Measurements from ENCODE around the gene NOTUM.
"Not testable (repeated sequence)": the region's sequence is repeated elsewhere in the genome, so short reads cannot be mapped to it uniquely, and the experiment has no call there.

The NOTUM gene

GRCh38 chr17:81920612-81921536 lies 40.1 kb downstream of the NOTUM start:
- Histone ChIP-seq H3K9me3 (ENCODE audit: low read length) (no peaks in the 10 kb centered on the region), H3K4me1 (ENCODE audit: insufficient read depth, low read length) (peaks cover 23% of the 10 kb centered on the region), H3K4me3 (ENCODE audit: low read length) (no peak overlapping the region), H3K36me3 (ENCODE audit: insufficient read depth, low read length) (peaks cover 17% of the 10 kb centered on the region), H3K27me3 (ENCODE audit: insufficient read depth, low read length) (no peaks in the 10 kb centered on the region), H2AFZ (ENCODE audit: low read depth, low read length) (no peak overlapping the region)

GRCh38 chr17:81918832-81919545 lies 42.0 kb downstream of the NOTUM start:
- Histone ChIP-seq H3K9me3 (ENCODE audit: low read length) (no peaks in the 10 kb centered on the region), H3K4me3 (ENCODE audit: low read length) (no peak overlapping the region), H3K27me3 (ENCODE audit: insufficient read depth, low read length) (no peaks in the 10 kb centered on the region), H3K4me1 (ENCODE audit: insufficient read depth, low read length) (peaks cover 13% of the 10 kb centered on the region), H3K36me3 (ENCODE audit: insufficient read depth, low read length) (peaks cover 34% of the 10 kb centered on the region), H2AFZ (ENCODE audit: low read depth, low read length) (no peak overlapping the region)

DNA sequence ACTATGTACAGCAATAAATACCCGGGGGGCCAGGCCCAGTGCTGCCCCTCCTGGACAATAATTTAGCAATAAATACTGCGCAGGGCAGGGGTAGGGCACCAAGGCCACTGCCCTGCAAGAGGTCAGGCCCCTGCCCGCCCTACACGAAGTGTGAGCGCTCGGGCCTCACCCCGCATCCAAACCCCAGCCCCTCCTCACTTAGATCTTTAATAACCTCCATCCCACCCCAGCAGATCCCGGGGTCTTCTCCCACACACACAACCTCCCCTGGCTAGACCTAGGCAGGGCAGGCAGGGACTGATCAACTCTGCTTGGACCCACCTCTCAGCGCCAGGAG lies 42.7 kb downstream of the NOTUM start:
- H3K9me3 ChIP-seq (ENCODE audit: low read length); H2AFZ ChIP-seq (ENCODE audit: low read depth, low read length); H3K27me3 ChIP-seq (ENCODE audit: insufficient read depth, low read length): not testable (repeated sequence)
- H3K4me3 ChIP-seq (ENCODE audit: low read length): peak overlapping the region; percentile 66
- H3K4me1 ChIP-seq (ENCODE audit: insufficient read depth, low read length): peaks cover 13% of the 10 kb centered on the region
- peaks cover 41% of the 10 kb centered on the region for H3K36me3 ChIP-seq (ENCODE audit: insufficient read depth, low read length)

- Histone ChIP-seq H3K4me3 (ENCODE audit: low read length) (peak within 1 kb of the TSS; percentile 66), H3K36me3 (ENCODE audit: insufficient read depth, low read length) (peaks cover 44% of the 10 kb centered on the region), H3K27me3 (ENCODE audit: insufficient read depth, low read length) (no peaks in the 10 kb centered on the region), H3K4me1 (ENCODE audit: insufficient read depth, low read length) (peaks cover 13% of the 10 kb centered on the region), H2AFZ (ENCODE audit: low read depth, low read length) (no peak within 1 kb of the TSS), H3K9me3 (ENCODE audit: low read length) (no peaks in the 10 kb centered on the region)
These were observed 43.2 kb downstream of the NOTUM start, which contains the start of gene SIRT7 for GRCh38 chr17:81917565-81918332. Gene SIRT7 (minus strand): TSS chr17:81918176. CDS start chr17:81918131, 45 bp downstream.

DNA sequence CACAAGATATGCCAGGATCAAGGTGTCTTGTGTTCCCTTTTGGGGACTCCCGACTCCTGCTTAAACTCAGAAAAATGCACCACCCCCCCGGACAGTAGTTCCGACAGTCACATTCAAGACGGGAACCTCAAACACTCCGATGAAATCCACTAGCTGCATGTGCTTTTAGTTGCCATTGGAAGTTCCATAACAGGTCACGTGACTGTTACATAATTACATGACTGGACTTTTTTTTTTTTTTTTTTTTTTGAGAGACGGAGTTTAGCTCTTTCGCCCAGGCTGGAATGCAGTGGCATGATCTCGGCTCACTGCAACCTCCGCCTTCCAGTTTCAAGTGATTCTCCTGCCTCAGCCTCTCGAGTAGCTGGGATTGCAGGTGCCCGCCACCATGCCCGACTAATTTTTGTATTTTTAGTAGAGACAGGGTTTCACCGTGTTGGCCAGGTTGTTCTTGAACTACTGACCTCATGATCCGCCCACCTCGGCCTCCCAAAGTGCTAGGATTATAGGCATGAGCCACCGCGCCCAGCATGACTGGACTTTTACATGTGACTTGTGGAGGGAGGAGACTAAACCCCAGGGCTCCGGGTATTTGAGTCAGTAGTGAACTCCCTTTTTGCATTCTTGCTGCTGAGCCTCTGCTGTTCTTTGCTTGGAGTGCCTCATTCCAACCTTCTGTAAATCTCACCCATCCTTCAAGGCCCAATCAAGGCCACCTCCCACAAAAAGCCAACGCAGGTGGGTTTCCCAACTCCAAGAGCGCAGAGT lies 44.6 kb downstream of the NOTUM start:
- Histone ChIP-seq H3K4me3 (ENCODE audit: low read length) (peak overlapping the region; percentile 66), H3K36me3 (ENCODE audit: insufficient read depth, low read length) (peaks cover 46% of the 10 kb centered on the region), H3K4me1 (ENCODE audit: insufficient read depth, low read length) (peaks cover 13% of the 10 kb centered on the region), H3K9me3 (ENCODE audit: low read length) (no peaks in the 10 kb centered on the region), H3K27me3 (ENCODE audit: insufficient read depth, low read length) (no peaks in the 10 kb centered on the region), H2AFZ (ENCODE audit: low read depth, low read length) (no peak overlapping the region)

DNA sequence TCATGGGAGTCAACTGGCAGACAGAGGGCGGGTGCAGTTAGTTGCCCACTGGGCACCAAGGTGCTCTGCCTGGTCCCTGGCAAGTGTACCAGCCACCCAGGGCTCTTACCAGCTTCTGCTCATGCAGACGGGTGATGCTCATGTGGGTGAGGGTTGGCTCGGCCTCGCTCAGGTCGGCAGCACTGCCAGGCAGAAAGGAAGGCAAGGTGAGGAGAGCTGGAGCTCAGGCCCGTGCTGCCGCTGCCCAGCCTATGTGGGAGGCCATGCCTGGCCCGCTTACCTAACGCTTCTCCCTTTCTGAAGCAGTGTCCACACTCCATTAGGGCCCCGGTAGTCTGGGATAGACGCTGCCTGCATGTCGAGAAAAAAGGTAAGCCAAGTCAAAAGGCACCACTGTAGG lies 45.7 kb downstream of the NOTUM start:
- Histone ChIP-seq H3K4me3 (ENCODE audit: low read length) (no peak overlapping the region), H3K36me3 (ENCODE audit: insufficient read depth, low read length) (peaks cover 39% of the 10 kb centered on the region), H3K9me3 (ENCODE audit: low read length) (no peaks in the 10 kb centered on the region), H2AFZ (ENCODE audit: low read depth, low read length) (no peak overlapping the region), H3K27me3 (ENCODE audit: insufficient read depth, low read length) (no peaks in the 10 kb centered on the region), H3K4me1 (ENCODE audit: insufficient read depth, low read length) (peaks cover 16% of the 10 kb centered on the region)

DNA sequence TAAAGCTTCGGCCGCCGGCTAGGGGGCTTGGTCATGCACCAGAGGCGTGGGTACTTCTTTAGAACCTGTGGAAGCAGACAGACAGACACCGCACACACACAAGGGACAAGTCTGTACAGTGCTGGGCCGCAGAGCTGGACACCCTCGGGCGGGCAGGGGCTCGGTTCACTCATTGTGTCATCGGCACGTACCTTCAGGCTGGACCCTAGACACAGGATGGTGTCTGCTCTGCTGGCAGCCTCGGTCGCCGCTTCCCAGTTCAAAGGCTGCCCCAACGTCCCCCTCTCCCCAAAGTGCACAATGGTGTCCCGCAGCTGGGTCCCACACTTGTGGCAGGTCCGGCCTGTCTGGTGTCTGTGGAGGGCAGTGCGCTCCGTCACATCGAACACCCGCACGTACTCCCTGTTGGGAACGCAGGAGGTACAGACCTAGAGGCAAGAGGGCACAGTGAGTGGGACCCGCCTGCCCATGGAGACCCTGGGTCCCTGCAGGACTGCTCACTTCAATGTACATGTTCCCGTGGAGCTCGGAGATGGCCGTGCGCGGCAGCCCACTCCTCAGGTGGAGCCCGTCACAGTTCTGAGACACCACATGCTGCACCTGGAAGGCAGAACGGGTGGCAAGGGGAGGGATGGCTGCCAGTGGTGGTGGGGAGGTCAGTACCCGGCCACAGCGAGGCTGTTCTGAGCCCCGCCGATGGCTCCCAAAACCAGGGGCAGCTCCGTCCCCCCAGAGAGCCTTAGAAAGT lies 46.7 kb downstream of the NOTUM start:
- H3K36me3 ChIP-seq (ENCODE audit: insufficient read depth, low read length): peaks cover 39% of the 10 kb centered on the region

GRCh38 chr17:81913394-81914102 lies 47.4 kb downstream of the NOTUM start:
- Histone ChIP-seq H3K4me3 (ENCODE audit: low read length) (no peak overlapping the region), H3K36me3 (ENCODE audit: insufficient read depth, low read length) (peaks cover 42% of the 10 kb centered on the region), H3K4me1 (ENCODE audit: insufficient read depth, low read length) (peaks cover 24% of the 10 kb centered on the region), H2AFZ (ENCODE audit: low read depth, low read length) (no peak overlapping the region), H3K9me3 (ENCODE audit: low read length) (no peaks in the 10 kb centered on the region), H3K27me3 (ENCODE audit: insufficient read depth, low read length) (no peaks in the 10 kb centered on the region)

More for the DNA sequence above, 46.7 kb downstream of the NOTUM start:
- Histone ChIP-seq H3K27me3 (ENCODE audit: insufficient read depth, low read length) (no peaks in the 10 kb centered on the region), H3K4me3 (ENCODE audit: low read length) (no peak overlapping the region), H3K9me3 (ENCODE audit: low read length) (no peaks in the 10 kb centered on the region), H2AFZ (ENCODE audit: low read depth, low read length) (no peak overlapping the region), H3K4me1 (ENCODE audit: insufficient read depth, low read length) (peaks cover 24% of the 10 kb centered on the region)

- Histone ChIP-seq H3K4me3 (ENCODE audit: low read length) (no peak overlapping the region), H3K27me3 (ENCODE audit: insufficient read depth, low read length) (no peaks in the 10 kb centered on the region), H3K36me3 (ENCODE audit: insufficient read depth, low read length) (peaks cover 49% of the 10 kb centered on the region), H2AFZ (ENCODE audit: low read depth, low read length) (no peak overlapping the region), H3K4me1 (ENCODE audit: insufficient read depth, low read length) (peaks cover 20% of the 10 kb centered on the region), H3K9me3 (ENCODE audit: low read length) (no peaks in the 10 kb centered on the region)
These were observed 48.3 kb downstream of the NOTUM start for GRCh38 chr17:81912441-81913309.

DNA sequence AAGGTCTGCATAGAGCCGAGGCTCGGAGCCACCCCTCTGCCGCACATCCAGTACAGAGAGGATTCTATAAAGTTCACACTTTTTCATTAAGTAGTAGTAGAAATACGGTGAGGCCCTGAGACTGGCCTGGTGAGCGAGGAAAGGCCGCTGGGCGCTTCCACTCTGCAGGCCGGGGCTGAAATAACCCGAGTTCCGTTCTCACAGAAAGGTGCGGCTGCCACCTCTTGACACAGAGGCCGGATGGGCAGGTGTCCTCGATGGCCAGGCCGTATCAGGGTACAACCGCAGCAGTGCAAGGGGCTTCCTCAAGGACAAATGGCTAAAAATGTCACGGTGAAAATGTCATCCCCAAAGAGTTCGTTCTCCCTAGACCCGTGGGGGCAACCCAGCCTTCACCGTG lies 49.0 kb downstream of the NOTUM start:
- no peak overlapping the region for H3K4me3 ChIP-seq (ENCODE audit: low read length)
- H3K4me1 ChIP-seq (ENCODE audit: insufficient read depth, low read length): peaks cover 15% of the 10 kb centered on the region
- H3K27me3 ChIP-seq (ENCODE audit: insufficient read depth, low read length): no peaks in the 10 kb centered on the region
- H3K36me3 ChIP-seq (ENCODE audit: insufficient read depth, low read length): peaks cover 55% of the 10 kb centered on the region
- no peak overlapping the region for H2AFZ ChIP-seq (ENCODE audit: low read depth, low read length)
- no peaks in the 10 kb centered on the region for H3K9me3 ChIP-seq (ENCODE audit: low read length)

All from neuron (in vitro differentiated cells).